Hematopoietic multipotent progenitor cell treated with erythropoietin and hydrocortisone succinate and interleukin-3 and kit ligand, for 4 days (in vitro differentiated cells): ENCODE data around the gene KRT72.
A peak's percentile ranks its signal among the peaks of the same experiment; 100 is the strongest.

ENCODE experiments used
- DNase-seq: peaks from one replicate; pipeline ENCODE4 v3.0.0-alpha.2; 2015

The KRT72 gene

GRCh38 chr12:52600941-52601481, at the start of gene KRT72:
KRT72 (minus strand) TSS chr12:52601463; CDS start chr12:52601452, 11 bp downstream.
- peak; percentile 20 for DNase-seq

- DNase-seq = no peak
These were observed 49.3 kb upstream of the KRT72 start for GRCh38 chr12:52650520-52651081.

GRCh38 chr12:52649066-52649465, 47.8 kb upstream of the KRT72 start:
- no peak for DNase-seq

GRCh38 chr12:52648012-52648550, 46.8 kb upstream of the KRT72 start:
- DNase-seq = no peak

- no peak for DNase-seq
These were observed 46.3 kb upstream of the KRT72 start for GRCh38 chr12:52647601-52648000.

- no peak for DNase-seq
These were observed 45.4 kb upstream of the KRT72 start for GRCh38 chr12:52646613-52647012.

GRCh38 chr12:52645982-52646381, 44.7 kb upstream of the KRT72 start:
- peak; percentile 53 for DNase-seq

- DNase-seq = peak; percentile 74
These were observed 44.0 kb upstream of the KRT72 start for GRCh38 chr12:52645120-52645761.

GRCh38 chr12:52644078-52644415, 42.8 kb upstream of the KRT72 start:
- DNase-seq = no peak

- no peak for DNase-seq
These were observed 42.2 kb upstream of the KRT72 start for GRCh38 chr12:52643233-52644077.

- no peak for DNase-seq
These were observed 40.2 kb upstream of the KRT72 start for GRCh38 chr12:52641468-52641867.

GRCh38 chr12:52637299-52637698, 36.0 kb upstream of the KRT72 start:
- no peak for DNase-seq

GRCh38 chr12:52636592-52637258, 35.5 kb upstream of the KRT72 start:
- peak; percentile 28 for DNase-seq

- DNase-seq = peak; percentile 55
These were observed 34.9 kb upstream of the KRT72 start for GRCh38 chr12:52636189-52636588.

- no peak for DNase-seq
These were observed 33.2 kb upstream of the KRT72 start for GRCh38 chr12:52634266-52635056.

- DNase-seq = peak; percentile 77
These were observed 32.1 kb upstream of the KRT72 start for GRCh38 chr12:52633383-52633782.

GRCh38 chr12:52632656-52633055, 31.4 kb upstream of the KRT72 start:
- no peak for DNase-seq

- no peak for DNase-seq
These were observed 30.6 kb upstream of the KRT72 start for GRCh38 chr12:52631676-52632459.

GRCh38 chr12:52631264-52631663, 30.0 kb upstream of the KRT72 start:
- DNase-seq = no peak

GRCh38 chr12:52630599-52631200, 29.4 kb upstream of the KRT72 start:
- DNase-seq = peak; percentile 64

GRCh38 chr12:52630008-52630500, 28.8 kb upstream of the KRT72 start:
- no peak for DNase-seq
